GM12878 (cell line): ENCODE data around the gene PLEKHG2. TPM values are rescaled to one million over a fixed set of nuclear protein-coding genes. Genes with fewer than 3 reads are reported as not detected.
A peak's percentile ranks its signal among the peaks of the same experiment; 100 is the strongest.

Experiments
- ATF2 ChIP-seq: IDR thresholded peaks from 2 replicates; pipeline ENCODE4 v1.6.1; 2012; ENCODE audit warnings: low read length, inconsistent platforms
- BRCA1 ChIP-seq: IDR thresholded peaks from 2 replicates; pipeline ENCODE4 v1.6.1; 2011; ENCODE audit warnings: low read depth, low read length, improper control_type of control experiment
- CHD2 ChIP-seq: IDR thresholded peaks from 2 replicates; pipeline ENCODE4 v1.6.1; 2011; ENCODE audit warnings: low read depth, low read length, improper control_type of control experiment, borderline replicate concordance
- E4F1 ChIP-seq: fragments of 450-650 bp; IDR thresholded peaks from 2 replicates; pipeline ENCODE4 v1.6.1; 2018; ENCODE audit warnings: borderline replicate concordance, mild to moderate bottlenecking; ENCODE audit not compliant: partially characterized antibody
- IKZF1 ChIP-seq: fragments of 450-650 bp; conservative IDR thresholded peaks from 2 replicates; pipeline ENCODE4 v1.6.1; 2017; ENCODE audit warnings: antibody characterized with exemption, mild to moderate bottlenecking
- NKRF ChIP-seq: fragments of 450-650 bp; conservative IDR thresholded peaks from 2 replicates; pipeline ENCODE4 v1.6.1; 2017; ENCODE audit warnings: mild to moderate bottlenecking, moderate library complexity
- SKIL ChIP-seq: fragments of 450-650 bp; IDR thresholded peaks from 2 replicates; pipeline ENCODE4 v1.6.1; 2017; ENCODE audit warnings: mild to moderate bottlenecking, low read depth, inconsistent platforms; ENCODE audit not compliant: poor library complexity, severe bottlenecking
- SMAD1 ChIP-seq: fragments of 450-650 bp; IDR thresholded peaks from 2 replicates; pipeline ENCODE4 v1.6.1; 2018; ENCODE audit warnings: mild to moderate bottlenecking, low read depth; ENCODE audit not compliant: partially characterized antibody
- STAT1 ChIP-seq: fragments of 450-650 bp; conservative IDR thresholded peaks from 2 replicates; pipeline ENCODE4 v1.6.1; 2014; ENCODE audit warnings: antibody characterized with exemption, mild to moderate bottlenecking
- TCF3 ChIP-seq: IDR thresholded peaks from 2 replicates; pipeline ENCODE4 v1.6.1; 2012; ENCODE audit warnings: low read depth, mild to moderate bottlenecking, low read length, borderline replicate concordance; ENCODE audit not compliant: insufficient read depth
- polyA plus RNA-seq, 11 experiments: library from polyadenylated mRNA; depleted of rRNA in 4 of 11; unstranded in 6 of 11; stranded (reverse) in 5 of 11; fragments of >200 nt; fragmentation: Nextera tagmentation in 4 of 11; fragmentation: Illumina TruSeq in 1 of 11; extraction: Ambion mirVana in 4 of 11; extraction: Trizol in 1 of 11; gene quantifications; 1 replicate in 1 of 11; 2 replicates in 10 of 11; pipeline versions ENCODE4 v1.2.1 to v1.2.3, GENCODE V29; 2011 to 2016; ENCODE audit warnings: inconsistent platforms in 2 of 11, missing spikeins in 2 of 11, low read depth in 1 of 11
- total RNA-seq, 4 experiments: library from RNA; depleted of rRNA in 3 of 4; stranded (reverse); fragments of >200 nt in 3 of 4; fragmentation: Illumina TruSeq in 1 of 4; extraction: Trizol in 1 of 4; gene quantifications; 2 replicates each; pipeline versions ENCODE4 v1.2.1 to v1.2.3, GENCODE V29; 2013 to 2021
- TF ChIP-seq, protein P1 (sequence below): fragments of 450-650 bp; formaldehyde crosslinking; IDR thresholded peaks from 2 replicates; pipeline ENCODE4 v1.4.0; 2022; ENCODE audit warnings: mild to moderate bottlenecking, moderate library complexity
- TF ChIP-seq, protein P2 (sequence below), 3 experiments: IDR thresholded peaks in 2 of 3; conservative IDR thresholded peaks in 1 of 3; 2 replicates each; pipeline ENCODE4 v1.5.1; 2011; ENCODE audit warnings: low read depth in 3 of 3, low read length in 3 of 3, mild to moderate bottlenecking in 3 of 3, control low read depth in 2 of 3, moderate library complexity in 2 of 3, inconsistent platforms in 1 of 3, mixed read lengths in 1 of 3; ENCODE audit not compliant: control insufficient read depth in 2 of 3, insufficient read depth in 1 of 3; ENCODE audit errors: extremely low read depth in 1 of 3

The PLEKHG2 gene
- total and polyA plus RNA-seq, 10 of the 15 experiments (the other 5 are each of a cell fraction or from before 2014, with no cell fraction given): 3.0 to 62.5 (median 17.2) TPM

DNA sequence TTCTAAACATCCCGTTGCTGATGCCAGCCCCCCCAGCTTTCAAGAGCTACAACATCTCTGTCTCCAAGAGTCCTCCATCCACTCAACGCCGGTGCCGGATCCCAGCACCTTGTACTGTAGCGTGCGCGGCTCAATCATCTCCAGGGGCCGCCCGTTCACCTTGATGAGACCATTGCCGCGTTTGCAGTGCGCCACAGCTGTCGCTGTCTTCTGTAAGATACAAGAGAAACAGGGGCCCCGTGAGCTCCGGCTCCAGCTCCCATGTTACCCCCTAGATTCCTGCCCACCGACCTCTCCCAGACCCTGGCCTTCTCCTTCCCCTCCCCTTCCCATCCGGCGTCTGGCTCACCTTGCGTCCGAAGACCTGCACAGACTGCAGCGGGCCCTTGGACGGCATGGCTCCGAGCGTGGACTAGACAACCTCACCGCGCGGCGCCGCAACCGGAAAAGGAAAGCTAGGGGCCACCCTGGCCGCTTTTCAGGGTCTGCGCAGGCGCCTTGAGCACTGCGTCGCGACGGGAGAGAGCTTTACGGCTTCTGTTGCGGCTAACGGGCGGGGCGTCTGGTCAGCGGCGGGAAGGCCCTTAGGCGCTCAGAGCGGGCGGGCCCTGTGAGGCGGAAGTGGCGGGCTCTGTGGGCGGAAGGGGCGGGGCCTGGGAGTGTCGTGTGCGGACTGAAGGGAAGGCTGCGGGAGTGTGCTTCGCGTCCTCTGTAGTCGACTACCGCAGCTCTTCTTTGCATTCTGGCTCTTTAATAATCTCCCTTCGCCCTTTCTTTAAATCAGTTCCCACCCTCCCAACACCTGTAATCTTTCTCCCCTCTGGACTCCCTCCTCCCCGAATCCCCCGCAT, 23.3 kb downstream of the PLEKHG2 start, which contains the start of gene RPS16 (continued):
- peak; percentile 84; the same call in 1 of the 2 replicates for TF ChIP-seq TCF3
- TF ChIP-seq SMAD1: no peak
- peak; percentile 17 for TF ChIP-seq SKIL
- peak; percentile 95 for TF ChIP-seq NKRF
- no peak for TF ChIP-seq BRCA1
- TF ChIP-seq IKZF1: peak; percentile 81
- TF ChIP-seq ATF2: no peak
- TF ChIP-seq E4F1: peak; percentile 99
- peak; percentile 76 for TF ChIP-seq CHD2
- TF ChIP-seq, protein P1, sequence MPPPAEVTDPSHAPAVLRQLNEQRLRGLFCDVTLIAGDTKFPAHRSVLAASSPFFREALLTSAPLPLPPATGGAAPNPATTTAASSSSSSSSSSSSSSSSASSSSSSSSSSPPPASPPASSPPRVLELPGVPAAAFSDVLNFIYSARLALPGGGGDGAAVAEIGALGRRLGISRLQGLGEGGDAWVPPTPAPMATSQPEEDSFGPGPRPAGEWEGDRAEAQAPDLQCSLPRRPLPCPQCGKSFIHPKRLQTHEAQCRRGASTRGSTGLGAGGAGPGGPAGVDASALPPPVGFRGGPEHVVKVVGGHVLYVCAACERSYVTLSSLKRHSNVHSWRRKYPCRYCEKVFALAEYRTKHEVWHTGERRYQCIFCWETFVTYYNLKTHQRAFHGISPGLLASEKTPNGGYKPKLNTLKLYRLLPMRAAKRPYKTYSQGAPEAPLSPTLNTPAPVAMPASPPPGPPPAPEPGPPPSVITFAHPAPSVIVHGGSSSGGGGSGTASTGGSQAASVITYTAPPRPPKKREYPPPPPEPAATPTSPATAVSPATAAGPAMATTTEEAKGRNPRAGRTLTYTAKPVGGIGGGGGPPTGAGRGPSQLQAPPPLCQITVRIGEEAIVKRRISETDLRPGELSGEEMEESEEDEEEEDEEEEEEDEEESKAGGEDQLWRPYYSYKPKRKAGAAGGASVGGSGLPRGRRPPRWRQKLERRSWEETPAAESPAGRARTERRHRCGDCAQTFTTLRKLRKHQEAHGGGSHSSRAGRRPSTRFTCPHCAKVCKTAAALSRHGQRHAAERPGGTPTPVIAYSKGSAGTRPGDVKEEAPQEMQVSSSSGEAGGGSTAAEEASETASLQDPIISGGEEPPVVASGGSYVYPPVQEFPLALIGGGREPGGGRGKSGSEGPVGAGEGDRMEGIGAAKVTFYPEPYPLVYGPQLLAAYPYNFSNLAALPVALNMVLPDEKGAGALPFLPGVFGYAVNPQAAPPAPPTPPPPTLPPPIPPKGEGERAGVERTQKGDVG (CRISPR knock-in tag): no peak
- TF ChIP-seq STAT1: 0 out of 2 replicates have a peak, but pooled peaks have one; percentile 55
- TF ChIP-seq, protein P2, sequence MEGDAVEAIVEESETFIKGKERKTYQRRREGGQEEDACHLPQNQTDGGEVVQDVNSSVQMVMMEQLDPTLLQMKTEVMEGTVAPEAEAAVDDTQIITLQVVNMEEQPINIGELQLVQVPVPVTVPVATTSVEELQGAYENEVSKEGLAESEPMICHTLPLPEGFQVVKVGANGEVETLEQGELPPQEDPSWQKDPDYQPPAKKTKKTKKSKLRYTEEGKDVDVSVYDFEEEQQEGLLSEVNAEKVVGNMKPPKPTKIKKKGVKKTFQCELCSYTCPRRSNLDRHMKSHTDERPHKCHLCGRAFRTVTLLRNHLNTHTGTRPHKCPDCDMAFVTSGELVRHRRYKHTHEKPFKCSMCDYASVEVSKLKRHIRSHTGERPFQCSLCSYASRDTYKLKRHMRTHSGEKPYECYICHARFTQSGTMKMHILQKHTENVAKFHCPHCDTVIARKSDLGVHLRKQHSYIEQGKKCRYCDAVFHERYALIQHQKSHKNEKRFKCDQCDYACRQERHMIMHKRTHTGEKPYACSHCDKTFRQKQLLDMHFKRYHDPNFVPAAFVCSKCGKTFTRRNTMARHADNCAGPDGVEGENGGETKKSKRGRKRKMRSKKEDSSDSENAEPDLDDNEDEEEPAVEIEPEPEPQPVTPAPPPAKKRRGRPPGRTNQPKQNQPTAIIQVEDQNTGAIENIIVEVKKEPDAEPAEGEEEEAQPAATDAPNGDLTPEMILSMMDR (IDR thresholded peaks at IDR 0.05 in 2 of 3, conservative IDR thresholded peaks at IDR 0.05 in 1 of 3; ENCODE audit: control insufficient read depth in 2 of 3, extremely low read depth in 1 of 3, insufficient read depth in 1 of 3, low read depth in 3 of 3, low read length in 3 of 3): no peak
